Measurements from ENCODE around the gene WFDC9.

Gene WFDC9

DNA sequence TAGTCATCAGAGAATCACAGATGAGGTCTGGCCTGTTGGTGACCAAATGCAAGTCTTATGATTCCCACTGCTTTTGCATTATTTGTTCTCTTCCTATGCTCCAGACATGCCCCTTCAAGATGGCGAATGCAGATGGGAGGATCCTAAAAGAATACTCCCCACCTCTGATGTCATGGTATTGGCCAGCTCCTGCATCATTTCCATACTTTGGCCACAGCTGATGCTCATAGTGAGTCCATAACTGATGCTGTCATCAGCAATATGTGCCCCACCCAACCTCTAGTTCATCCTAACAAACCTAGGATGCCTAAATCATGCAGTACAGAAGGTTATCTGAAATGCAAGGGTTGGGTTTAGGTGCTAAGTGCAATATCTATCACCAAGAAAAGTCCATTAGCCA is 5.4 kb upstream of the WFDC9 start:
- no peak overlapping the region for H3K27ac ChIP-seq (ENCODE audit: low read length)
- no peak overlapping the region for H3K4me3 ChIP-seq (ENCODE audit: low read depth in 1 of 2, low read length in 2 of 2)
- H3K4me1 ChIP-seq (ENCODE audit: control insufficient read depth in 1 of 2, insufficient read depth in 2 of 2, low read length in 2 of 2) = no peaks in the 10 kb centered on the region
- H3K36me3 ChIP-seq (ENCODE audit: control insufficient read depth in 1 of 2, insufficient read depth in 2 of 2, low read length in 2 of 2) = no peaks in the 10 kb centered on the region
- H3K9me3 ChIP-seq (ENCODE audit: control insufficient read depth in 1 of 2, low read length in 2 of 2) = no peaks in the 10 kb centered on the region
- H3K27me3 ChIP-seq (ENCODE audit: low read depth, low read length) = no peaks in the 10 kb centered on the region

DNA sequence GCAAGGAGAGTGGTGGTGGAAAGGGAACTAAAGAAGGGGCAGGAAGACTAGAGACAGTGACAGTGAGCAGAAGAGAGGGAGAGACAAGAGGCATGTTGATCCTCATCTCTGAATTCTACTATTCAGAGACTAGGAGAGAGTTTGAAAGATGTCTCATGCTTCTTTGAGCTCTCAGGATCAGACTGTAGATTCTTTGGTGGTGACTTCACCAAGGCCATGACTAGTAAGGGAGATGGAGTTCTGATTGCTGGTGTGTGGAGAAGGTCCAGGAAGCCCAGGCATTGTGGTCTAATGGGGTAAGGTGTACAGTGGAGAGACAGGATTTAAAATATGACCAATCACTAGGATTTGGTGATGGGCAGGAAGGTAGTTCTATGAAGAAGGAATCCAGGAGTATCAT is 713 bp downstream of the WFDC9 start:
- Histone ChIP-seq H3K4me1 (ENCODE audit: control insufficient read depth in 1 of 2, insufficient read depth in 2 of 2, low read length in 2 of 2) (no peaks in the 10 kb centered on the region), H3K36me3 (ENCODE audit: control insufficient read depth in 1 of 2, insufficient read depth in 2 of 2, low read length in 2 of 2) (no peaks in the 10 kb centered on the region), H3K27ac (ENCODE audit: low read length) (no peak overlapping the region), H3K9me3 (ENCODE audit: control insufficient read depth in 1 of 2, low read length in 2 of 2) (no peaks in the 10 kb centered on the region), H3K4me3 (ENCODE audit: low read depth in 1 of 2, low read length in 2 of 2) (no peak overlapping the region), H3K27me3 (ENCODE audit: low read depth, low read length) (no peaks in the 10 kb centered on the region)

DNA sequence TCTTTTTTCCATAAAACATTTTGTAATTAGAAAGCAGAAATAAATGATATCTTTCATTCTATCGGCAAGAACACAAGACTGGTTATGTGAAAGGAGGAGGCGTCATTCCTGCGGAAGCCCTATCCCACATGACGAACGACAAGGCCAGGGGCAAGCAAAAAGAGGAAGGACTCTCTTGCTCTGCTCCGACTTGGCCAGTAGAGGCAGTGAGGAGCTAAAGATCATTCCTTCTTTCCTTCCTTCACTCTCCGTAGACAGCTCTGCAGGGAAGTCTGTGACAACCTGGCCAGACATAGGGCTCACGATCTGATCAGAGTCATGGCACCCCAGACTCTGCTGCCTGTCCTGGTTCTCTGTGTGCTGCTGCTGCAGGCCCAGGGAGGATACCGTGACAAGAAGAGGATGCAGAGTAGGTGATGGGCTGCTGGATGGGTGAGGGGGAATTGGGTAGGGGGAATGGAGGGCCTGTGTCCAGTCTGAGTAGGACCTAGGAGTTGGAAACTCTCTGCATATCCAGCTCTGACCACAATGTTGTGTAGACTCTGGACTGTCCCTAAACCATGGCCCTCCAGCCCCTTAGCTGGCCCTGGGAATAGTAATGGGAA is 1.5 kb downstream of the WFDC9 start, which contains the start of gene WFDC10A:
Gene WFDC10A (plus strand): TSS at position 244 of the 605 bp plus-strand sequence. CDS start 75 bp downstream, at position 319.
- H3K36me3 ChIP-seq (ENCODE audit: control insufficient read depth in 1 of 2, insufficient read depth in 2 of 2, low read length in 2 of 2) = no peaks in the 10 kb centered on the region
- no peaks in the 10 kb centered on the region for H3K4me1 ChIP-seq (ENCODE audit: control insufficient read depth in 1 of 2, insufficient read depth in 2 of 2, low read length in 2 of 2)
- H3K9me3 ChIP-seq (ENCODE audit: control insufficient read depth in 1 of 2, low read length in 2 of 2) = no peaks in the 10 kb centered on the region
- no peak within 1 kb of the TSS for H3K27ac ChIP-seq (ENCODE audit: low read length)
- no peak within 1 kb of the TSS for H3K4me3 ChIP-seq (ENCODE audit: low read depth in 1 of 2, low read length in 2 of 2)
- no peaks in the 10 kb centered on the region for H3K27me3 ChIP-seq (ENCODE audit: low read depth, low read length)

DNA sequence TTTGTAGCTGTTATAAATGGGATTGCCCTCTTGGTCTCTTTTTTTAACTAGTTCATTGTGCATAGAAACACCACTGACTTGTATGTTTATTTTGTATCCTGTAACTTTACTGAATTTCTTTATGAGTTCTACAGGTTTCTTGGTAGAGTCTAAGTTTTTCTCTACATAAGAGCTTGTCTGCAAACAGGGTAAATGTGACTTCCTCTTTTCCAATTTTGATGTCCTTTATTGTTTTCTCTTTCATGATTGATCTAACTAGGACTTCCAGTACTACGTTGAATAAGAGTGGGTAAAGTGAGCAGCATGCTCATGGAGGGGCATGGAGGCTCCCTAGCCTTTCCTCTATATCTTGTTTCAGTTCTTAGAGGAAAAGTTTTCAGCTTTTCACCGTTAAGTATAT is 4.5 kb downstream of the WFDC9 start:
- H3K4me1 ChIP-seq (ENCODE audit: control insufficient read depth in 1 of 2, insufficient read depth in 2 of 2, low read length in 2 of 2) = no peaks in the 10 kb centered on the region
- no peak overlapping the region for H3K27ac ChIP-seq (ENCODE audit: low read length)
- H3K27me3 ChIP-seq (ENCODE audit: low read depth, low read length) = no peaks in the 10 kb centered on the region
- H3K4me3 ChIP-seq (ENCODE audit: low read depth in 1 of 2, low read length in 2 of 2) = no peak overlapping the region
- H3K9me3 ChIP-seq (ENCODE audit: control insufficient read depth in 1 of 2, low read length in 2 of 2) = no peaks in the 10 kb centered on the region
- H3K36me3 ChIP-seq (ENCODE audit: control insufficient read depth in 1 of 2, insufficient read depth in 2 of 2, low read length in 2 of 2) = no peaks in the 10 kb centered on the region

DNA sequence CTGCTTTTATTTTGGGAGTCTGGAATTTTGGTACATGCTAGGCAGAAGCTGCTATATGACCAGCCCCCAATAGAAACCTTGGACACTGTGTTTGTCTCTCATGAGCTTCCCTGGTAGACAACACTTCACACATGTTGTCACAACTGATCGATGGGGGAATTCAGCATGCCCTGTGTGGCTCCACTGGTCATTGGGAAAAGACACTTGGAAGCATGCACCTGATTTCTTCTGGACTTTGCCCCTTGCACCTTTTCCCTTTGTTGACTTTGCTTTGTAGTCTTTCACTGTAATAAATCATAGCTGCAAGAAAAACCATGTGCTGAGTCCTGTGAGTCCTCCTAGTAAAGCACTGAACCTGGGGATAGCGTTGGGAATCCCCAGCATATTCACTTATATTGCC is 9.5 kb downstream of the WFDC9 start:
- H3K36me3 ChIP-seq (ENCODE audit: control insufficient read depth in 1 of 2, insufficient read depth in 2 of 2, low read length in 2 of 2) = no peaks in the 10 kb centered on the region
- H3K27me3 ChIP-seq (ENCODE audit: low read depth, low read length) = no peaks in the 10 kb centered on the region
- no peak overlapping the region for H3K4me3 ChIP-seq (ENCODE audit: low read depth in 1 of 2, low read length in 2 of 2)
- no peaks in the 10 kb centered on the region for H3K4me1 ChIP-seq (ENCODE audit: control insufficient read depth in 1 of 2, insufficient read depth in 2 of 2, low read length in 2 of 2)
- H3K9me3 ChIP-seq (ENCODE audit: control insufficient read depth in 1 of 2, low read length in 2 of 2) = no peaks in the 10 kb centered on the region
- no peak overlapping the region for H3K27ac ChIP-seq (ENCODE audit: low read length)

DNA sequence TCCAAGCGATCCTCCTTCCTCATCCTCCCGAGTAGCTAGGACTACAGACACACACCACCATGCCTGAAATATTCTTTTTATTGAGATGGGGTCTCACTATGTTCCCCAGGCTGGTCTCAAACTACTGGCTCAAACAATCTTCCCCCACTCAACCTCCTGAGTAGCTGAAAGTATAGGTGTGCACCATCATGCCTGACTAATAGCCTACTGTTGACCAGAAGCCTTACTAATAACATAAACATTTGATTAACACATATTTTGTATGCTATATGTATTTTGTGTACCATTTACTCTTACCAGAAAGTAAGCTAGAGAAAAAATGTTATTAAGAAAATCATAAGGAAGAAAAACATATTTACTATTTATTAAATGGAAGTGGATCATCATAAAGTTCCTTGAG is 13.5 kb downstream of the WFDC9 start:
- no peaks in the 10 kb centered on the region for H3K36me3 ChIP-seq (ENCODE audit: control insufficient read depth in 1 of 2, insufficient read depth in 2 of 2, low read length in 2 of 2)
- no peak overlapping the region for H3K27ac ChIP-seq (ENCODE audit: low read length)
- H3K4me1 ChIP-seq (ENCODE audit: control insufficient read depth in 1 of 2, insufficient read depth in 2 of 2, low read length in 2 of 2) = no peaks in the 10 kb centered on the region

DNA sequence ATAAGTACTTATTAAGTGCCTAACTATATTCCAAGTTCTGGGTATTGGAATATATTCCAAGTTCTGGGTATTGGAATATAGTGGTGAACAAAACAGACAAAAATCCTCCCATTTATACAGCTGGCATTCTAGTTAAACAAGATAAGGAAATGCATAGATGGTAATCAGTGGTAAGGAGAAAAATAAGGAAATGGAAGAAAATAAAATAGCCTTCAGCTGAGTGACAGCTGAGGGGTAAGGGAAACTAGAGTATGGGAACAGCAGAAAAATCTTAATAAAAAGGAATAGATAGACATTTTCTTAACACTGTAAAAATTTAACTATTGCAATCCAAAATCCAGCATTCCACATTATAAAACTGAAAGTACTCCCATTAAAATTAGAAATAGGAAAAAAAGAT is 18.8 kb downstream of the WFDC9 start:
- Histone ChIP-seq H3K9me3 (ENCODE audit: control insufficient read depth in 1 of 2, low read length in 2 of 2) (peaks cover 0 to under 1% of the 10 kb centered on the region in 2 donors), H3K27me3 (ENCODE audit: low read depth, low read length) (no peaks in the 10 kb centered on the region), H3K27ac (ENCODE audit: low read length) (no peak overlapping the region), H3K4me1 (ENCODE audit: control insufficient read depth in 1 of 2, insufficient read depth in 2 of 2, low read length in 2 of 2) (no peaks in the 10 kb centered on the region), H3K36me3 (ENCODE audit: control insufficient read depth in 1 of 2, insufficient read depth in 2 of 2, low read length in 2 of 2) (no peaks in the 10 kb centered on the region), H3K4me3 (ENCODE audit: low read depth in 1 of 2, low read length in 2 of 2) (no peak overlapping the region)

More for the DNA sequence above, 13.5 kb downstream of the WFDC9 start:
- Histone ChIP-seq H3K27me3 (ENCODE audit: low read depth, low read length) (no peaks in the 10 kb centered on the region), H3K9me3 (ENCODE audit: control insufficient read depth in 1 of 2, low read length in 2 of 2) (no peaks in the 10 kb centered on the region), H3K4me3 (ENCODE audit: low read depth in 1 of 2, low read length in 2 of 2) (no peak overlapping the region)

DNA sequence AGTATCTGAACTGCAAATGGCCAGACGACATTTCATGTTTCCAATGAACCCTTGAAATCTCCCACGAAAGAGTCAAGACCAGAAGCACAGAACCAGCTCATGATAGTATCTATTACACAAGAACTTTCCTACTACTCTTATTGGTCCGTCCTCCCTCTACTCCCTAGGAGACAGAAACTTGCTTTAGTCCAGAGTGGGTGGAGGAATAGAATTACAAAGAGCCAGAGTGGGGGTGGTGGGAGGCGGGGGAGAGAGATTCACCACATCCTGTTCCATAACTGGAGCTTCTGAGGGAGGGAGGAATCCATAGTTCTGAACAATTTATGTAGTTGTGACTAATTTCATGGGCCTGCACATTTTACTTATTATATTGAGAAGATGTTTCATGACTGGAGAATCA is 20.0 kb downstream of the WFDC9 start:
- no peaks in the 10 kb centered on the region for H3K27me3 ChIP-seq (ENCODE audit: low read depth, low read length)
- no peak overlapping the region for H3K27ac ChIP-seq (ENCODE audit: low read length)

DNA sequence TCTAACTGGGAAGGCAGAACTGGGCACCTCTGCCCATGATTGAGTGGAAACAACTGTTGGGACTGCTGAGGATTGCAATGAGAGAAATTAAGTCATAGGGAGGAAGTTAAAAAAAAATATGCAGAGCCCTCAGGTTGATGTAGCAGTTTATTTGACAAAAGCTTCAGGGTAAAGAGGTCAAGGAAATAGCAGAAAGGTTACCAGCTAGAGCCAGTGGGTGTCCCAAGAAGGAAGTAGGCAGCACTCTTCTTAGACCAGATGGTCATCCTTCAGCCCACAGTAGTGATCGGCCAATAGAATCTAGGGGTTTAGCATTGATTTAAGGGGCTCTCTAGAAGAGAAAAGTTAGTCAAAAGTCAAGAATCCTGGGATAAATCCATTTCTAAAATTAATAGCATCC is 23.3 kb downstream of the WFDC9 start:
- no peaks in the 10 kb centered on the region for H3K27me3 ChIP-seq (ENCODE audit: low read depth, low read length)

More for the DNA sequence above, 20.0 kb downstream of the WFDC9 start:
- Histone ChIP-seq H3K4me3 (ENCODE audit: low read depth in 1 of 2, low read length in 2 of 2) (no peak overlapping the region), H3K9me3 (ENCODE audit: control insufficient read depth in 1 of 2, low read length in 2 of 2) (peaks cover 0 to 4% of the 10 kb centered on the region in 2 donors), H3K4me1 (ENCODE audit: control insufficient read depth in 1 of 2, insufficient read depth in 2 of 2, low read length in 2 of 2) (no peaks in the 10 kb centered on the region), H3K36me3 (ENCODE audit: control insufficient read depth in 1 of 2, insufficient read depth in 2 of 2, low read length in 2 of 2) (no peaks in the 10 kb centered on the region)

DNA sequence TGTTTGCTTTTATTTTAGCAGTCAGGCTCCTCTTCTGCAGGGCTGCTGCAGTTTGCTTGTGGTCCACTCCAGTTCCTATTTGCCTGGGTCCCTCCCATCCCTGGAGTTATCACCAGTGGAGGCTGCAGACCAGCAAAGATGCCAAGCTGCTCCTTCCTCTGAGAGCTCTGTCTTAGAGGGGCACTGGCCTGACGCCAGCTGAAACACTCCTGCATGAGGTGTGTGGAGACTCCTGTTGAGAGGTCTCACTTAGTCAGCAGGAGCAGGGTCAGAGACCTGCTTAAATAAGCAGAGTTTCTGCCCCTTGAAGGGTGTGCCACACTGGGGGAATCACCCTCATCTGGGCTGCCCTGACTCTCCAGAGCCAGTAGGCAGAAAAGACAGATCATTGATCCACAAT is 35.8 kb downstream of the WFDC9 start:
- no peak overlapping the region for H3K4me3 ChIP-seq (ENCODE audit: low read depth in 1 of 2, low read length in 2 of 2)
- no peaks in the 10 kb centered on the region for H3K4me1 ChIP-seq (ENCODE audit: control insufficient read depth in 1 of 2, insufficient read depth in 2 of 2, low read length in 2 of 2)
- no peaks in the 10 kb centered on the region for H3K36me3 ChIP-seq (ENCODE audit: control insufficient read depth in 1 of 2, insufficient read depth in 2 of 2, low read length in 2 of 2)
- no peaks in the 10 kb centered on the region for H3K27me3 ChIP-seq (ENCODE audit: low read depth, low read length)
- no peaks in the 10 kb centered on the region for H3K9me3 ChIP-seq (ENCODE audit: control insufficient read depth in 1 of 2, low read length in 2 of 2)
- no peak overlapping the region for H3K27ac ChIP-seq (ENCODE audit: low read length)

More for the DNA sequence above, 23.3 kb downstream of the WFDC9 start:
- H3K9me3 ChIP-seq (ENCODE audit: control insufficient read depth in 1 of 2, low read length in 2 of 2) = peaks cover 0 to 4% of the 10 kb centered on the region in 2 donors
- H3K4me3 ChIP-seq (ENCODE audit: low read depth in 1 of 2, low read length in 2 of 2) = no peak overlapping the region
- H3K4me1 ChIP-seq (ENCODE audit: control insufficient read depth in 1 of 2, insufficient read depth in 2 of 2, low read length in 2 of 2) = no peaks in the 10 kb centered on the region
- H3K36me3 ChIP-seq (ENCODE audit: control insufficient read depth in 1 of 2, insufficient read depth in 2 of 2, low read length in 2 of 2) = no peaks in the 10 kb centered on the region
- H3K27ac ChIP-seq (ENCODE audit: low read length) = no peak overlapping the region

DNA sequence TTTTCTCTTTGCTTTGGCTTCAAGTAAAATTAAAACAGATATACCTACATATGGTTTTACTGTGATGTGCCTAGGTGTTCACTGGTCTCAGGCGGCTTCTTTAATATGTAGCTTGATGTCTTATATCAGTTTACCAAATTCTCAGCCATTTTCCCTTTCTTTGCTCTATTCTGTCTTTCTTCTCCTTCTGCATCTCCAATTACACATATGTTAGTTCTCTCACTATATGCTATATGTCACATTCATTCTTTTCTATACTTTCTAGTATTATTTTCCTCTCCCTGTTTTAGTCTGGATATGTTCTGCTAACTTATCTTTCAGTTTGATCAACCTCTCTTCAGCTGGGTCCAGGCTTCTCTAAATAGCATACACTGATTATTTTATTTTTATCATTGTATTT is 37.6 kb downstream of the WFDC9 start:
- H3K4me3 ChIP-seq (ENCODE audit: low read depth in 1 of 2, low read length in 2 of 2) = no peak overlapping the region
- H3K4me1 ChIP-seq (ENCODE audit: control insufficient read depth in 1 of 2, insufficient read depth in 2 of 2, low read length in 2 of 2) = no peaks in the 10 kb centered on the region
- no peaks in the 10 kb centered on the region for H3K36me3 ChIP-seq (ENCODE audit: control insufficient read depth in 1 of 2, insufficient read depth in 2 of 2, low read length in 2 of 2)
- H3K9me3 ChIP-seq (ENCODE audit: control insufficient read depth in 1 of 2, low read length in 2 of 2) = no peaks in the 10 kb centered on the region
- no peak overlapping the region for H3K27ac ChIP-seq (ENCODE audit: low read length)
- no peaks in the 10 kb centered on the region for H3K27me3 ChIP-seq (ENCODE audit: low read depth, low read length)

DNA sequence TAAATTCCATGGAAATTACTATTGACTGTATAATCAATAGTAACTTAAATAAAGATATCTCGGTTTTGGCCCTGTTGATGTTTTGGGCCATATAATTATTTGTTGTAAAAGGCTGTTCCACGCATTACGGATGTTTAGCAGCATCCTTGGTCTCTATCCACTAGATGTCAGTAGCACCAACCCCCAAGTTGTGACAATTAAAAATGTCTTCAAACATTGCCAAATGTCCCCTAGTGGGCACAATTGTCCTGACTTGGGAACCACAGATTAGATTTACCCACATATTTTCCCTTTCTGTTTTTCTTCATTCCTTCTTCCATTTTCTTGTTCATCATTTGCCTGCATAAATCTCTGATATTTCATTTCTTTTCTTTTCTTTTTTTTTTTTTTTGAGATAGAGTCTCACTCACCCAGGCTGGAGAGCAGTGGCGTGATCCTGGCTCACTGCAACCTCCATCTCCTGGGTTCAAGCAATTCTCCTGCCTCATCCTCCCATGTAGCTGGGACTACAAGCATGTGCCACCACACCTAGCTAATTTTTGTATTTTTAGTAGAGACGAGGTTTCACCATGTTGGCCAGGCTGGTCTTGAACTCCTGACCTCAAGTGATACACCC is 38.4 kb downstream of the WFDC9 start:
- H3K27ac ChIP-seq (ENCODE audit: low read length) = no peak overlapping the region
- H3K4me1 ChIP-seq (ENCODE audit: control insufficient read depth in 1 of 2, insufficient read depth in 2 of 2, low read length in 2 of 2) = no peaks in the 10 kb centered on the region
- no peaks in the 10 kb centered on the region for H3K27me3 ChIP-seq (ENCODE audit: low read depth, low read length)
- H3K4me3 ChIP-seq (ENCODE audit: low read depth in 1 of 2, low read length in 2 of 2) = no peak overlapping the region
- H3K9me3 ChIP-seq (ENCODE audit: control insufficient read depth in 1 of 2, low read length in 2 of 2) = no peaks in the 10 kb centered on the region
- no peaks in the 10 kb centered on the region for H3K36me3 ChIP-seq (ENCODE audit: control insufficient read depth in 1 of 2, insufficient read depth in 2 of 2, low read length in 2 of 2)

All from muscle layer of duodenum (tissue), 2 donors.